CD4-positive, alpha-beta T cell treated with Interleukin-15 for 1 hour (primary cell): Measurements from ENCODE around the gene TBXAS1.
"Not testable (repeated sequence)": the region's sequence is repeated elsewhere in the genome, so short reads cannot be mapped to it uniquely, and the experiment has no call there.

Source experiments
- DNase-seq: peaks from one replicate; pipeline ENCODE4 v3.0.0-alpha.2; 2020

Gene TBXAS1

DNA sequence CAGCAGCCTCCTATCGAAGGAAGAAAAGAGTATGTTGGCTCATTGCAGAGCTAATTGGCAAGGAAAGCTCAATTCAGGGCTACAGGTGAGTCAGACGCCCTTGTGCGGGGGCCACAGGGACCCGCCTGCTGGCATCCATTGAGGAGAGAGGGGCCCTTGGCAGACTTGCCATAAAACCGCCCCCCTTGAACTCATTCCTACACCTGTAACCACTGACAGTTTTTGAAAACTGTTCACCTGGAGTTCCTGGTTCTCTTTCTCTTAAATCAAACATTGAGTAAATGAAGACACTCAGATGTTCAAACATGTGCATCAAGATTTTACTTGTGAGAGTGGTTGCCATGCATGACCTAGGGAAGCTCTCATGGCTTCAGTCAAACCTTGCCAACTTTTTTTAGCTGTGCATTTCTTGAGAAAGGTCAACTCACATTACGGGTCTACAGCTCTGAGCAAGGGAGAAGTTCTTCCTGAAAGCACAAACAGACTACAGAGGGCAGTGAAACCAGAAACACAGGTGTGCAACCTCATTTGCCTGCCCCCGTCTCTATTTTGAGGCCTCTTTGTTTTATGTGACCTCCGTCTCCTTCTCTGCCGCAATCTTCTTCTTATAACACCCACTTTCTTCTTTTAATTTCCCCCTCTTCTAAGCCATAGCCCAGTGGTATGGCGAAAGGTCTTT is 87.8 kb downstream of the TBXAS1 start:
- no peak for DNase-seq

DNA sequence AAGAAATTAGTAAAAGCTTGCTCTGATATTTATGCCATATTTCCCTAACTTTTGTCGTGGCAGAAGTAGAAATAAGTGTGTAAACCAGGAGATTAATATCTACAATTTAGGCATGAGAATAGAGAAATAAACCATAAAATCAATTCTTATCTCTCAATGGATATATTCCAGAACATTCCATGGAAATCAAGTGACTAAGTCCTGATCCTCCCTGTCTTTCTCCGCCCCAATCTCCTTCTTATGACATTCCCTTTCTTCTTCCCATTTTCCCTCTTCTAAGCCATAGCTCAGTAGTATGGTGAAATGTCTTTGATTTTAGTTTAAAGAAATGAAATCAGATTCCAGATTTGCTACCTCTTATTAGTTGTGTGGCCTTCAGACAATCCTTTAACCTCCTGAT is 88.8 kb downstream of the TBXAS1 start:
- DNase-seq = no peak

DNA sequence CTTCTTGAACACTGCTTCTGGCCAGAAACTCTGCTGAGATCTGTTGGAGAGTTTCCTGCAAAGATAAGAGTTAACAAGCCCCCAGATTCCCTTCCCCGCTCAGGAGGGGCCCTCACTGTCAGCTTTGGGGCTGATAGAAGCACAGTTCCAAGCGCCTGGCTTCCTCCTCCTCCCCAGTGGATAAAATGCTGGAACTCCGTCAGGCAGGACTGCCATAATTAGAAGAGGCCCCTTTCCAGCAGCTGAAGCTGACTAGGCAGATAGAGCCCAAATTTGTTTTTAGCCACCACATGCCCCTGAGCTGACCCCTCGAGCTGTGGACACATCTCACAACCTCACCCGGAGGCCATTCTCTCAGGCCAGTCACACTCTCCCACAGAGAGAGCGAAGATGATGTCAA is 89.4 kb downstream of the TBXAS1 start:
- no peak for DNase-seq

DNA sequence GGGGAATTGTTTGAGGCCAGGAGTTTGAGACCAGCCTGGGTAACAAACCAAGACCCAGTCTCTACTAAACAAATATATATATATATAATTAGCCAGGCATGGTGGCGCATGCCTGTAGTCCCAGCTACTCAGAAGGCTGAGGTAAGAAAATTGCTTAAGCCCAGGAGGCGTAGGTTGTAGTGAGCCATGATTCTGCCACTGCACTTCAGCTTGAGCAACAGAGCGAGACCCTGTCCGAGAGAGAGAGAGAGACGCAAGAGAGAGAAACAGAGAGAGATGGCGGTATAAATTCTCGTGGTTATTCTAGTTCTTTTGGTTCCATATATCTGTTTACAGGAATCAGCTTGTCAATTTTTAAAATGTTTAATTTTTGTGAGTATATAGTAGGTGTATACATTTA is 94.0 kb downstream of the TBXAS1 start:
- DNase-seq = no peak

DNA sequence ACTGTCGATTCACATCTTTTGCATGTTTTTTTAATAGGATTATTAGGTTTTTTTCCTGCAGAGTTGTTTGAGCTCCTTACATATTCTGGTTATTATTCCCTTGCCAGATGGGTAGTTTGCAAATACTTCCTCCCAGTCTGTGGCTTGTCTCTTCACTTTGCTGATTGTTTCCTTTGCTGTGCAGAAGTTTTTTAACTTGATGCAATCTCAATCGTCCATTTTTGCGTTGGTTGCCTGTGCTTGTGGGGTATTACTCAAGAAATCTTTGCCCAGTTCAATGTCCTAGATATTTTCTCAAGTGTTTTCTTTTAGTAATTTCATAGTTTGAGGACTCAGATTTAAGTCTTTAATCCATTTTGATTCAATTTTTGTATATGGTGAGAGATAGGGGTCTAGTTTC is 95.4 kb downstream of the TBXAS1 start:
- DNase-seq = no peak

DNA sequence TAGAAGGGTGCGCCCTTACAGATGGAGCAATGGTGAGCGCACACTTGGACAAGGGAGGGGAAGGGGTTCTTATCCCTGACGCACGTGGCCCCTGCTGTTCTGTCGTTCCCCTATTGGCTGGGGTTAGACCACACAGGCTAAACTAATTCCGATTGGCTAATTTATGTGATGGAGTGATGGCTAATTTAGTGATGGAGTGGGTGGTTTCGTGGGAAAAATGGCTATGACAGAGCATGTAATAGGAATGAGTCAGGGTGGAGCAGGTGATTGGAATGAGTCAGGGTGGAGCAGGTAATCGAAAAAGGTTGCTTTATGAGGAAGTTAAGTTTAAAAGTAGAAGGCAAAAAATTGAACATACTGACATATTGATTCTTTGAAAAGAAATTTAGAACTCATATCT is 100.2 kb downstream of the TBXAS1 start:
- not testable (repeated sequence) for DNase-seq

DNA sequence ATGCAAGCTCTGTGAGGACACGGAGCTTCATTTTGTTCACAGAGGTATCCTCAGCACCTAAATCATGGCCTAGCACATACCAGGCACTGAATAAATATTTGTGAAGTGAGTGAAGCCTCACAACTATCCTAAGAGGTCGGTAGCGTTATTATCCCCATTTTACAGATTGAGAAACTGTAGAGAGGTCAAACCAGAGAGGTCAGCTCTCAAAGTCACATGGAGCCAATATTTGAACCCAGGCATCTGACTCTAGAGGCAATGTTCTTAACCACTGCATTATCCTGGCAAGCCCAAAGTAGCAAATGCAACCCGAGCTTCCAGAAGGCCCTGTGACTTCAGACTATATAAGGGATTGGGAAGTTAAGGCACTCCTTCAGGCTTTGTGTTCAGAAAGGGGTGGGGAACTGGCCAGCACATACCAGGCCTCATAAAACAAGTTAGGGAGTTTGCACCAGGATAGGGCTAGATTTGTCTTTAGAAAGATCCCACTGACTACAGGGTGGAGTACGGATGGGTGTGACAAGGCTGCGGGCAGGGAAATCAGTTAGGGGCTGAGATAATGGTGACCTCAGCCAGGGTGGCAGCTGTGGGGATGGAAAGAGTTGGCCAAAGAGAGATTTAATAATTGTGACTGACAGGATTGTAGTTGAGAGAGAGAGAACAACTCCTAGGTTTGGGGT is 101.4 kb downstream of the TBXAS1 start:
- DNase-seq = no peak

DNA sequence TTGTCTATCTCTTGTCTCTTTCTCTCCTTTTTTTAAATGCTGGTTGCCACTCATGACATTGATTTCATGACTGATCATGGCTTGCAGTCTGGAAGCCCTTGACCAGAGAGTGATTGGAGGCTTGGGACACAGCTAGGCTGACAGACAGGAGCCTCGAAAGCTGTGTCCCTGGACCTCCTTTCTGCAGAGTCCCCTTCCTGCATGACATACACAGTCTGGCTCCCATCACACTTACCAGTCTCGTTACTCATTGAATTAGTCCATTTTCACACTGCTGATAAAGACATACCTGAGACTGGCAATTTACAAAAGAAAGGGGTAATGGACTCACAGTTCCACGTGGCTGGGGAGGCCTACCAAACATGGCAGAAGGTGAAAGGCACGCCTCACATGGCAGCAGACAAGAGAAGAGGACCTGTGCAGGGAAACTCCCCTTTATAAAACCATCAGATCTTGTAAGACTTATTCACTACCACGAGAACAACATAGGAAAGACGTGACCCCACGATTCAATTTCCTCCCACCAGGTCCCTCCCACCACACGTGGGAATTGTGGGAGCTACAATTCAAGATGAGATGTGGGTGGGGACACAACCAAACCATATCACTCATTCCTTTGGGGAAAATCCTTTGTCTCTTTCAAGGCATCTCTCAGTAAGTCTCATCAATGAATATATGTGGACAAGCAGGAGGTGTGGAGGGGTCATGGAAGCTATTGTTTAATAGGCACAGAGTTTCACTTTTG is 102.3 kb downstream of the TBXAS1 start:
- no peak for DNase-seq

DNA sequence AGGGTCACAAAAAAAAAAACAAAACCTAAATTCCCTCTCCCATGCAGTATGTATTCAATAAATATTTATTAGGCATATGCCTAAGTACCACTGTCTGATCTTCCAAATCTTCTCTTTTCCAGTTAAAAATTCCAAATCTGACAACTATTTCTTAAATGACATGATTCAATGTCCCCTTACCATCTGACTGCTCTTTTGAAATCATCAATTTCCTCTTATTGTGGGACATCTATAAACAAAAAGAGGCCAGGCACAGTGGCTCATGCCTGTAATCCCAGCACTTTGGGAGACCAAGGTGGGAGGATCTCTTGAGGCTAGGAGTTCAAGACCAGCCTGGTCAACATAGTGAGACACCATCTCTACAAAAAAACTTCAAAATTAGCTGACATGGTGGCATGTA is 103.5 kb downstream of the TBXAS1 start:
- DNase-seq = no peak

DNA sequence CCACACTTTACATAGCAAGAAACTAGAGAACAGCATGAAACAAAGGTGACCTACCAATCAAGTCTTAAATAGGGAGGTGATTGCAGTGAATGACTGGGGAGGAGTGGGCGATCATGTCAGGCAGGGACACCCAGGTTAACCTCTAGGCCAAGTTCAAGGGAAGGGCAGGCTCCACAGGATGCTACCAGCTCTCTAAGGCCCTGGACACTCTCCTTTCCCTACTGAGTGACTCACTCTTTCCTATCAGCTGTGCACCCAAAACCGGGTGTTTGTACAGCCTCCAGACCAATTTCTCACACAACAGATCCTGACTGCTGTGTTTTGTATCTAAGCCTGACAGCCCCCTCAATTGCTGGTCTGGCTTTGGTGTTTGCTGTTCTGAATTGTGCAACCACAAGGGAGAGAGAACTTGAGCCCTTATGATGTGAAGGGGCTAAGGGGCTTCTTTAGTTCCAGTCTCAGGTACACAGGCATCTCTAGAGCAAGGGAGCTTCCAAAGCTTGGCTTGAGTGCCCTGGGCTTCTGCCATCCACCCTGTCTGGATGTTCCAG is 107.8 kb downstream of the TBXAS1 start:
- no peak for DNase-seq

DNA sequence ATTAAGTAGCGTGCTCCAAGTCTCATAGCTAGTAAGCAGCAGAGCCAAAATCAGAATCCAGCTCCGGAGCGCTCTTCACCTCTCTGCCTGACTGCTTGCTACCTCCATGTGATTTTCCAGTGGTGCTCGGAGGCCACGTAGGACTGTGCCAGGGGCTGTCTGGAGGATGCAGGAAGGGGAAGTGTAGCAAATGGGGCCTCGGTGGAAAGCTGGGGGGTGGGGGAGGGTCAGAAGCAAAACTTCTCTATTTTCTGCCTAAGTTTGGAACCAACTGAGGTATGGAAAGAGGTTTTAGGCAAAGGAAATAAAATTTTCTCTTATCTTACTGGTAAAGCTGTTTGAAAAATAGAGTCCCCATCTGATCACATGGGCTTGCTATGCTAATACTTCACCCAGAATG is 108.7 kb downstream of the TBXAS1 start:
- peak; percentile 34 for DNase-seq

DNA sequence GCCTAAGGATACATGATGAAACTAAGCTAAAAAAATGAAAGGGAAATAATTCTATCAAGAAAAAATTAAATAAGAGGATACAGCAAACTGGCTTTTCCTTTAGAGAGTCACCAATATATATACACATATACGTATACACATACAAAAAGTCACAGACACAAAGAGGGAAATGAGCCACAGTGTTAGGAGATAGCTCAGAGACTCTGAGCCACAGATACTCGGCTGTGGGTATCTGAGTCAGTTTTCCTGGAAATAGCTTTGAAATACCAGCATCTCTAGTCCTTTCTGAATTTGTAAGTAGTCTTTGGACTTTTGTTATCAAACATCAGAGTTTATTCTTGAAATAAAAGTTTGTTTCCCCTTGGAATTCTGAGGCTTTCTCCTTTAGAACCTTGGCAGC is 111.8 kb downstream of the TBXAS1 start:
- DNase-seq = no peak

DNA sequence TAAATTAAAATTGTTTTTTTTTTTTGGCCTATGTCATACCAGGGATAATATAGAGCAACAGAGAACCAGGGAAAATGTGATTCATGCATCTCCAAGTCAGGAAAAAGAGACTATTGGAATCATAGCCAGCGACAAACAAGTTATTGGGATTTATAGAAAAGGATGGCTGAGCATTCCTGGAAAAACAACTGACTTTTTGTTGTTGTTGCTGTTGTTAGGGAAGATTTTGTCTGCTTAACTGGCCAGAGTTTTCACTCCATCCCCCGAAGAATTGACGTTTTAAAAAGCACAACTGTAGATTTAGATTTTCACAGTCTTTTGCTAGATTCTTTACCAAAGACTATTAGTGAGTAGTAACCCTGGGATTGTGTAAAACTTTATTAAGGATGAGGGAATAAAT is 112.4 kb downstream of the TBXAS1 start:
- no peak for DNase-seq

DNA sequence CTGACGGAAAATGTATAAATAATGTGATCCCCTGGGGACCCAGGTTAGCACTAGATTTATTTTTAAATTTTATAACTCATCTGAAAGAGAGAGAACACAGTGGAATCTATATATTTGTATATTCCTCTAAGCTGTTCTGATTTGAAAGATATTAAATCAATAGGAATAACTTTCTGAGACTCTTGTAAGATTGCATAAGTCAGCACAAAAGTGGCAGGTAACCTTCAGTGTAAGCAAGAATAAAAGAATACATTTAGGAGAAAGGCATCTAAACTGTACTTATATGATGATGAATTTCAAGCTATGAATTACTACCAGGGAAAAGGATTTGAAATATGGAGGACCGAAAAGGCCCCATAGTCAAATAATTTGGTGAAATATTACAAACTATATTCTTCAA is 112.8 kb downstream of the TBXAS1 start:
- no peak for DNase-seq

DNA sequence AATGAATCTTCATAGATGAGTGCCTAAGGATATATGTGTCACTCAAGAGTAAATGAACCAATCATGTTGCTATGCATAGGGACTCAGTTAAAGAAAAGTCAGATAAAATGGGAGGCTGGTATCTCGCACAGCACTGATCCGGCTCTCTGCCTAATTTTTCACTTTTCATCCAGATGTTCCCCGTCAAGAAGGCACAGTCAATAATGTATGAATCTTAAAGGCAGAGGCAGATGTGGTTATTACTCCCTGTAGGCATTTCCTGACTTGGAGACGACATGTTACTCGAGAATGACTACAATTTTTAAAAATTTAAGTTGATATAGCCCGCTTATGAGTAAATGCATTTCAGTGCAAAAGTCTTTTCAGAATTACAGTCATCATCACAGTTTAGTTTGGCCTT is 113.6 kb downstream of the TBXAS1 start:
- no peak for DNase-seq

DNA sequence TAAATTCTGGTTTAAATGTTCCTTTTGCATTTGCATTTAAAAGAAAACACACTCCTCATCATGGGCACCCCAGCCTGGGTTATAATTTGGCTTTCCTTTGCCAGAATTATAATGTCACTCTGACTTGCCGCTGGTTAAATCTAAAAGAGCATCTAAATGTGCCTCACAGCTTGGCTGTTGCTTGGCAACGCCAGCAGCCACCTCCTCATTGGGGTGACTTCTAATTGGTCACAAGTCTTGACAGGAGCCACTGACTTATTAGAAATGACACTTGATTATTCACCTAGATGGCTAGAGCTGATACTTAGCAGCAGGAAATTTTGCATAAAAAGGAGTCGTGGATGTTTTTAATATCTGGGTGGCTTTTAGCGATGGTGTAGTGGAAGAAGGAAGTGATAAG is 114.3 kb downstream of the TBXAS1 start:
- DNase-seq = no peak

DNA sequence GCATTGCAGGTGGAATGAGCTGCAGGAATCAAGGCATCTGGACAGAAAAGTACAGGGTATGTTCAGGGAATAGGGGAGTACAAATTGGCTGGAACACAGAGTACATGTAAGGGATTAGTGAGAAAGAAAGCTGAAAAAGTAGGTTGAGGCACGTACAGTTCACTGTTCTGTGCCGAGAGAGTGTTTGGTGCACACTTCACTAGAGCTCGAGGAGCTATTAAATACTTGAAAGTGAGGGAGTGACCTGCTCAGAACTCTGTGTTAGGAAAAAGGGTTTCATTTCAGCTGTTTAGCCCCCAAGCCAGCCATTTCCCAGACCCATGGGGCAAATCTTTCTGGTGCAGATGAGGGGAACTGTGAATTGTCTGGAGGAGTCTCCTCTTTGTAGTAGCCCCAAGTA is 115.2 kb downstream of the TBXAS1 start:
- no peak for DNase-seq

DNA sequence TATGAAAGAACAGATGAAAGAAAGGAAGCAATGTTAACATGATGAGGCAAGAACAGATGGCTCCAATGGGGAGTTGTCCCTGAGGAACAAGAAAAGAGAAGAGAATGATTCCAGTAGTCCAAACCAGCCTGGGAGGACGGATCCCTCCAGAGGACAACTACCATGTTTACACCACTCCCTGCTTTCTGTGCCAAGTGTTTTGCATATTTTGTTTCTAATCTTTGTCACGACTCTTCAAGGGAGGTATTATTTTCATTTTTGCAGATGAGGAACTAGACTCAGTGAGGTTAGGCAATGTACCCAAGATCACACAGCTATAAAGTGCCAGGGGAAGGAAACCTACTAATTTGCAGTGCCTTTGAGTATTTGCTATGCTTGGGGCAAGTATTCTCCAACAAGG is 117.5 kb downstream of the TBXAS1 start:
- DNase-seq = no peak

DNA sequence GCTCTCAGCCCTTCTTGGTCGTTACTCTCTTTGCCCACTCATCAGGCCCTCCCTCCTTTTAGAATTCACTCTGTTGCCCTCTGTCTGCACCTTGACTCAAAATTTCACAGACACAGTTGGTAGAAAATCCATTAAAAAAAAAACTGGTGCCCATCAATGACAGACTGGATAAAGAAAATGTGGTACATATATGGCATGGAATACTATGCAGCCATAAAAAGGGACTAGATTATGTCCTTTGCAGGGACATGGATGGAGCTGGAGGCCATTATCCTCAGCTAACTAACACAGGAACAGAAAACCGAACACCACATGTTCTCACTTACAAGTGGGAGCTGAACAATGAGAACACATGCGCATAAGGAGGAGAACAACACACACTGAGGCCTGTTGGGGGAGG is 118.0 kb downstream of the TBXAS1 start:
- DNase-seq = no peak

DNA sequence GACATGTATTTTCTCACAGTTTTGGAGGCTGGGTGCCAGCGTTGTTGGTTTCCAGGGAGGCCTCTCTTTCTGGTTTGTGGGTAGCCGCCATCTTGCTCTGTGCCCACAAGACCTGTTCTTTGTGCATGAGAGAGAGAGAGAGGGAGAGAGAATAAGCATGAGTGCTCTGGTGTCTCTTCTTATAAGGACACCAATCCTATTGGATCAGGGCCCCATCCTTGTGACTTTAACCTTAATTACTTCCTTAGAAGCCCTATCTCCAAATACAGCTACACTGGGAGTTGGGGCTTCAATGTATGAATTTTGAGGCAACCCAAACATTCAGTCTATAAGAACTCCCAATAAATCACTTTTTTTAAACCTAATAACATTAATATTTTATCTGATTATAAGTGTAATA is 119.1 kb downstream of the TBXAS1 start:
- DNase-seq = no peak

DNA sequence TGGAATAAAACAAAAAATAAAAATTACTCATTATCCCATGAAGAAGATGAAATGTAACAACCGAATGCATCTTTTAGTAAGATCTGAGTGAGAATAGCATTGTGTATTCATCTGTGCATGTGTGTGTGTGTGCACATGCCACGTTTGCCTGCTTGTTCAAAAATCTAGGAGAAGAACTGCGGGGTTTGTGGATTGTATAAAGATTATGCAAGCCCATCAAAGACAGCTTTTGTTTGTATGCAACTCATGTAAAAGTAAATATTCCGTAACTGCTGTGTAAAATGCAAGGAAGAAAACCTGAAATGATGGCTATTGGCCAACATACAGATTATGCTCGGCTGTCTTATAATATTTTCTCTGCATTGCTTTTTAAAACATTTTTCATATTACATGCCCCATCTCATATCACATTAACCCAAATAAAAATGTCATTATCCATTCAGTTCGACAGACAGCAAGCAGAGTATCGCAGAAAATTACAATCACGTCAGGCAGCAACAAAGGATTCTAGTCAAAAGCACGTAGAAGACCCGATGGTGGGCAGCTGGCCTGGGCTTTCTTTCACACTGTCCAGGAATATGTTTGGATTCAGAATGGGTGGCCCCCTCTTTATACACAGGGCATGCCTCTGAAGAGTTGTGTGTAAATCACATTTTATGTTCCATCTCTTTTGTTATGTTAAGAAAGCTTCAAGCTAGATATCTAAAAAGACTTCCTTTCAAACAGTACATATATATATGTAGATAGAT is 119.7 kb downstream of the TBXAS1 start:
- no peak for DNase-seq

DNA sequence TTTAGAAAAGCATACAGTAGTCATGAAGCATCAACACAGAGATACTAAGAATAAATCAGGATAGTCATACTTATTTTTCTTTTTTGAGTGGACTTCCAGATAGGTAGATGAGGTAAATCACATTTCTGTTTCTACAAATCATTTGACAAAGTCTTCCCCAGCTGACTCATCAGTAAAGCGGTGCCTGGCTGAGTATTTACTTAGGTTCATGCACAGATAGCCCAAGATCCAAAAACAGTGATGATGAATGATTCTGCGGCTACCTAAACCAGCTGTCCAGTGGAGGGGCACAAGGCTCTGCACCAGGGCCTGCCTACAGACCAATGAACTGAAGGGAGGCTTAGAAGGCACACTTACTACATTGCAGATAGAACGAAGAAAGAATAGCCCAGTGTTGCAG is 120.6 kb downstream of the TBXAS1 start:
- DNase-seq = no peak

DNA sequence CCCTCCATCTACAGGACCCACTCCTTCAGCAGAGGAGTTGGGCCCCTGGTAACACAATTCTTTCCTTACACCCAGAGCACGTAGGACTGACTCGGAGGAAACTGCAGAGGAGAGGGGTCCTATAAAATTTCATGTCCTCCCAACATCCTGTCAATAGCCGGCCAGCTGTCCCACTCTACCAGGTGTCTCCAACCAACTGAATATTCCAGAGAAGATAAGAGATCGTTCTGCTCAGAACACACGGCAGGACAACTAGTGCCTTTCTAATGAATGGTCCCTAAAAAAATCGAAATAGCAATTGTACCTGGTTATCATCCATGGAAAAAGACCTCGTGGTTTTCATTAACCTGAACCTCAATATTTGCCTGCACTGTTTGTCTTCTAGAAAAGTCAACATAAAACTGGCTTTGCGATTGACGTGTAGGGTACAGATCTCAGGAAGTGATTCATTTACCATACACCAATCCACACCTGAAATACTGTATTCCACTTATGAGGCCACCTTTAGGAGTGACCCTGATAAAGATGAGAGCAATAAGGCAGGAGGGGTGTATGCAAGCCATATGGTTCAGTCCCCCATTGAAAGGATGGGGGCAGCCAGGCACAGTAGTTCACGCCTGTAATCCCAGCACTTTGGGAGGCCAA is 121.9 kb downstream of the TBXAS1 start:
- DNase-seq = no peak
